Rectal smooth muscle tissue (tissue), 1 donor: ENCODE results near the gene PLCD3.

ENCODE experiments used
- H3K27ac ChIP-seq: one replicate; pipeline ENCODE4 v1.7.0; 2013; ENCODE audit warnings: low read depth, low read length, inconsistent platforms
- H3K27me3 ChIP-seq: one replicate; pipeline ENCODE4 v1.7.0; 2013; ENCODE audit warnings: low read length; ENCODE audit not compliant: control insufficient read depth, insufficient read depth
- H3K36me3 ChIP-seq: one replicate; pipeline ENCODE4 v1.7.0; 2013; ENCODE audit warnings: low read length; ENCODE audit not compliant: control insufficient read depth, insufficient read depth
- H3K4me1 ChIP-seq: one replicate; pipeline ENCODE4 v1.7.0; 2013; ENCODE audit warnings: low read length; ENCODE audit not compliant: control insufficient read depth, insufficient read depth
- H3K4me3 ChIP-seq: one replicate; pipeline ENCODE4 v1.7.0; 2013; ENCODE audit warnings: low read length
- H3K9ac ChIP-seq: one replicate; pipeline ENCODE4 v1.7.0; 2013; ENCODE audit warnings: low read length

The PLCD3 gene

DNA sequence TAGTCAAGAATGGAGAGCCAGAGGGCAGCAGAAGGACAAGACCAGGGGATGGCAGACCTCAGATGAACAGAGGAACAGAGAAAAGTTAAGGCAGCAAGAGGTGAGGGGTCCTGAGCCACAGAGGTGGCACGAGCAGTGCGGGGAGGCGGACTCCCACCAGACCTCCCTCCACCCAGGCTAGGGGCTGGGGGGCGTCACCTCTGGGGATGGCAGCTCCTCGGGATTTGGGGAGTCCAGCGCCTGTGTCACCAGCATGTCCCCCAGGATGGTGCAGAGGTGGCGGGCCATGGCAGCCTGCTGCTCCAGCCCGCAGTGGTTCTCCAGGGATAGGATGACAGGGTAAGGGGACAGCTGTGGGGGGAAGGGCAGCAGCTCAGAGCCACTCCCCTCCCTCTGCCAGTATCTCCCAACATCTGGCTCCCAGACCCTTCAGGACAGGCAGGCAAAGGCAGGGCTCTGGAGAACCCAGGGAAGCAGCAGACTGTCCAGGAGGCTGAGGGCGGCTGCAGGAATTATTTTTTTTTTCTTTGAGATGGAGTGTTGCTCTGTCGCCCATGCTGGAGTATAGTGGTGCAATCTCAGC, 15.8 kb downstream of the PLCD3 start:
- no peak overlapping the region for H3K9ac ChIP-seq
- H3K4me3 ChIP-seq, result no peak overlapping the region
- H3K4me1 ChIP-seq, result peaks cover under 1% of the 10 kb centered on the region
- peaks cover 26% of the 10 kb centered on the region for H3K36me3 ChIP-seq
- no peaks in the 10 kb centered on the region for H3K27me3 ChIP-seq
- H3K27ac ChIP-seq, result no peak overlapping the region

DNA sequence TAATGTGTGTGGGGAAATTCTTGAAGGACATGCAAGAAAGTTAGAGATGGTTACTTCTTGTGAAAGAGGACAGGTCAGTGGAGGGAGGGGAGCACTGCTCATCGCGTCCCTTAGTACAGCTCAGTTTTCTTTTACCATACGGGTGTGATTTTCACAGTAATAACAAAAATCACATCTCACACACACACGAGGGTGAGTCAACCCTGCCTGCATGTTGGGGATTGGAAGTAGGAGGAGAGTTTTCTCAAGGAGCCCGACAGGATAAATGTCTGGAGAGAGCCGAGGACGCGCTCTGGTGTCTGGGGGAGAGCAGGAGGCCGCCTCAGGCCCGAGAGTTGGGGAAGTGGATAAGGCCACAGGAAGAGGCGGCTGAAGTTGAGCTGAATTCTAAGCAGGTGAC, 16.4 kb downstream of the PLCD3 start:
- Histone ChIP-seq H3K4me3 (no peak overlapping the region), H3K27me3 (no peaks in the 10 kb centered on the region), H3K4me1 (peaks cover 7% of the 10 kb centered on the region), H3K9ac (no peak overlapping the region), H3K27ac (no peak overlapping the region), H3K36me3 (peaks cover 26% of the 10 kb centered on the region)

DNA sequence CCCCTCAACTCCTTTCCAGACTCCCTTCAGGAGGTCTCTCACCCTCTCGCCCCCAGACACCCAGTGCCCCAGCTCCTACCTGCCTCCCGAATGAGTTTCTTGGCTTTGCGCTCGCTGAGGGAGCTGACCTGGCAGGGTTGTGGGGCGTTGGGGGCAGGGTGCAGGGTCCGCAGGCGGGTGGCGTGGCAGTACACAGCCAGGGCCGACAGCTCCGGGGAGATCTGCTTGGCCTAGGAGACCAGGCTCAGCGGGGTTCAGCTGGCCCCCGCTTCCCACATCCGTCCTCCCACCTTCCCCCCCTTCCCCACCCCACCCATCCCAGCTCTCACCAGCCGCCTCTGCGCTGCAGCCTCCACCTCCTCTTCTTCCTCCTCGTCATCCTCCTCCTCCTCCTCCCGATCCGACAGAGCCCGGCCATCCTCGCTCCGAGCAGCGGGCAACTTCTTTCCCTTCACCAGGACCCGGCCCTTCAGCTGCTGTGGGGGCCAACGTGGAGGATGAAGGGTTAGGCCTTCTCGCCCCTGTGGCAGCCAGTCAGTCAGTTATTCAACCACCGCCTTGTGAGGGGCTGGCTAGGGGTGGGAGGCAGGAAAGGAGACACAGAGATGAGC, 17.2 kb downstream of the PLCD3 start:
- Histone ChIP-seq H3K27ac (no peak overlapping the region), H3K9ac (no peak overlapping the region), H3K4me3 (no peak overlapping the region), H3K27me3 (no peaks in the 10 kb centered on the region), H3K36me3 (peaks cover 26% of the 10 kb centered on the region), H3K4me1 (peaks cover 13% of the 10 kb centered on the region)

DNA sequence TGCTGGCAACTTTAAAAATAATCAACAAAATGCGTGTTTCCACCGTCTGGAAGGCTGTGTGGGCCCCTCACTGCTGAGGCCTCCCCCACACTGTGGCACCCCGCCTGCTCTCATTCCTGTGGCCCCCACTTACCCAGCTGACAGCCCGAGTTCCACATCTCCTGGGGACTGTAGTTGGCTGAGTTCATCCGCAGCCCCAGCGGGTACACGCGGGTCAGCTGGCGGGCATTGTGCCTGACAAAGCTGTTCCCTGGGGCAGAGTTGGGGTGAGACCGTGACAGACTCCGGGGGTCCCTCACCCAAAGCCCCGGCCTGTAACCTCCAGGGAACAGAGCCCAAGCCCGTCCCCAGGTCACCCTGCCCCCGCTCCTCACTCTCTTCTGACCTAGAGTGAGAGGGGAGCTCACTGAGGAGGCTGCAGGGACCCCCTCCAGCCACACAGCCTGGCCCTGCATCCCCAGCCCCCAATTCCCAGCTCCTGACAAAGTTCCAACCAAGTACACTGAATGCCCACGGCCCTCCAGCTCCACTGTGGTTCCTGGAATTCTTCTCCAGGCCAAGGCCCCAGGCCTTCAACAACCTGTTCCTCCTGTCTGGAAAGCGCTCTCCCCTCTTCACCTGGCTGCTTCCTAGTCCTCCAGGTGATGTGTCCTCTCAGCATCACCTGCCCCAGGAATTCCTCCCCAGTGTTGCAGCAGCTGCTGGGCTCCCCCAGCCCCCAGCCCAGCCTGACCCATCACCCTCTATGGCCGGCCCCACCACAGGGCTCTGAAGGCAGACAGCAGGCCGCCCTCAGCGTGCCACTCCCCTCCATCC, 18.0 kb downstream of the PLCD3 start:
- H3K36me3 ChIP-seq, result peaks cover 26% of the 10 kb centered on the region
- no peak overlapping the region for H3K27ac ChIP-seq
- H3K27me3 ChIP-seq, result no peaks in the 10 kb centered on the region
- H3K9ac ChIP-seq, result no peak overlapping the region
- H3K4me1 ChIP-seq, result peaks cover 13% of the 10 kb centered on the region
- H3K4me3 ChIP-seq, result no peak overlapping the region

DNA sequence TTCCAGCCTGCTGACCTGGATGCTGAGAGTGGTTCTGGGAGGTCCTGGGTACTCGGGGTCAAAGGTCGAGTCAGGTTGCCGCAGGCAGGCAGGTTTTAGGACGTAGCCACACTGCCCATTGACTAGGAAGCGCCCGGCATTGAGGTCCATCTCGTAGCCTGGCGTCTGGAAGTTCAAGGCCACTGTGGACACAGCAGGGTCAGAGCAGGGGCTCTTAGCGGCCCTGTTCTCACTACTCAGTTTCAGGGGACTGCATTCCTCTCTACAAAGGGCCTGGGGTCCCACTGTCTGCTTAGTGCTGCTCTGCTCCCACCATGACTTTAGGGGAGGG, 18.9 kb downstream of the PLCD3 start:
- peaks cover 13% of the 10 kb centered on the region for H3K4me1 ChIP-seq
- no peaks in the 10 kb centered on the region for H3K27me3 ChIP-seq
- H3K27ac ChIP-seq, result no peak overlapping the region
- H3K4me3 ChIP-seq, result no peak overlapping the region
- peaks cover 25% of the 10 kb centered on the region for H3K36me3 ChIP-seq
- no peak overlapping the region for H3K9ac ChIP-seq

DNA sequence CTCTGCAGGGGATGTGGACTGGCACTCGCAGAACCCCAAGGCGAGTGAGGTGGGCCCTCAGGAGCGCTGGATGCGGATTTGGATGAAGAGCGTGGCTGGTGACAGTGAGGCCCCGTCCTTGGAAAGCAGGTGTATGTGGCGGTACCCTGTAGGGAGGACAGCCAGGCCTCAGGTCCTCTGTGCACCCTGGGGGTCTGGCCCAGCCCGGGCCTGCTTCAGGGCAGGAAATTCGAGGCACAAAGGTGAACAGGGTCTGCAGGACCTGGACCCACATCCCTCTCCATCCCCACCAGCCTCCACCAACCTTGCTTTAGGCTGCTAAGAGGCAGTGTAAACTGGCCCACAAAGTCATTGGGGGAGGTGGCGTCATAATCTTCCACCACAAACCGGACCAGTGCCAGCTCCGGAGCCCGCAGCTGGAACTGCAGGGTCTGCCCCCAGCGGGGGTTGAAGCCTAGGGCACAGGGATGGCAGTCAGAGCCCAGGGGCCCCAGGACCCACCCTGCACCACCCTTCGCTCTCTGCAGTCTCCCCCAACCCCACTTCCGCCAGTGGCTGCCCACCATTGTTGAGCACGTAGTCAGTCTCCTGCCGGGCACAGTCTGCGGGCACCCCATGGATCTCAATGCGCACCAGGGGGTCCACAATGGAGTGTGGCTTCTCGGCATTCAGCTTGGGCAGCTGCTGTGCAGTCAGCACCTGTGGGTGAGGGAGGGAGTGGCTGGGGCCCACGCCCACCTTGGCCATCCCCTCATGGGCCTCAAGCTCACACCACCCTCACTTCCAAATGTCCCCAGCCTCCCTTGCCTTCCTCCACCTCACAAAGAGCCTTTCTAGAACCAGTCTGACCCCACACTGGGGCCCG, 19.5 kb downstream of the PLCD3 start:
- no peaks in the 10 kb centered on the region for H3K27me3 ChIP-seq
- H3K27ac ChIP-seq, result peak overlapping the region; percentile 89
- peaks cover 13% of the 10 kb centered on the region for H3K4me1 ChIP-seq
- no peak overlapping the region for H3K4me3 ChIP-seq
- no peak overlapping the region for H3K9ac ChIP-seq
- H3K36me3 ChIP-seq, result peaks cover 22% of the 10 kb centered on the region

DNA sequence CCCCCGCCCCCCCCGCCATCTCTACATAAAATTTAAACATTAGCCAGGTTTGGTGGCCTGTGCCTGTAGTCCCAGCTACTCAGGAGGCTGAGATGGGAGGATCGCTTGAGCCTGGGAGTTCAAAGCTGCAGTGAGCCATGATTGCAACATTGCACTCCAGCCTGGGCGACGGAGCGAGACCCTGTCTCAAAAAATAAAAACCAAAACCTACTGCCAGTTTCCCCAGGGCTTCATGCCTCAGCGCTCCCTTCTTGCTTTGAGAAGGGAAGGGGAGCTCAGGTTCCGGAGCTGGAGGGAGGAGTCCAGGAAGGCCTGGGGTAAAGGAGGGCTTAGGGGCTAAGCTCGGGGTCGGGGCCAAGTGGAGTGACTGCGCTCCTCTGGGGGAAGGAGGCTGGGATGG, 20.5 kb downstream of the PLCD3 start:
- Histone ChIP-seq H3K36me3 (peaks cover 20% of the 10 kb centered on the region), H3K4me3 (no peak overlapping the region), H3K4me1 (peaks cover 13% of the 10 kb centered on the region)

DNA sequence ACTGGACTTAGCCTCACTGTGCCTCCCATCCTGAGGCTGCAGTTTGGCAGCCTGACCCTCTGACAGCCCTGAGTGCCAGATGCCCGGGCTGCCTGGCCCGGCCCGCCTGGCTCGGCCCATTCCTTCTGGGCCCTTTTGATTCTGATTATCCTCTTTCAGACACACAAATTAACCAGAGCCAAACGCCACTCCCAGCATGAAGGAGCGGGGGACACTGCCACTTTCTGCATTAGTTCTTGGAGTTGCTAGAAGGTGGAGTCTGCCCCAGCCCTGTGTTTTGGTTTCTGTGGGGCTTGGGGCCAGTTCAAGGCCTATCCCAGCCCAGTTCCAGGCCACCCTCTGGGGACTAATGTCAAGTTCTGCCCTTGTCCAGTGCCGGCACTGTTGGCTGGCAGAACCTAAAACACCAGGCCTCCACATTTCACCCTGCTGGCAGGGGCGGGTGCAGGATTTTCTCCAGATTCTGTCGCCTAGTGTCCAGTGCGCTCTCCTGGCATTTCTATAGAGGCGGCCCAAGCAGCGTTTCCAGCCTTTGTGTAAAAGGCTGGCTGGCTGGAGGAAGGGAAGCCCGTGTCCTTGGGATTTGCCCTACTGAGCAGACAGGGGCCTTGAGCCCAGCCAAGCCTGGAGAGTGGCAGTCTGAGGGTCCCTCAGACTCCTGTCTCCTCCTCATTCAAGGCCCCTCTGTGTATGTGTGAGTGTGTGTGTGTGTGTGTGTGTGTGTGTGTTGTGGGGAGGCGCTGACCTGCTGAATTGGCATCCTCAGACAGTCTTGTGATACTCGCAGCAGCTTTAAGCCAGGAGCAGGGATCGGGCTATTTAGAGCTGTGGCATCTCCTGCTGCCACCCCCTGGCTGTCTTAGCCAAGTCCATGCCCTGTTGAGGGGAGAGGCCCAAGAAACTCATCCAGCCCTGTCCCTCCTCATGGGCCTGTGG, 21.4 kb downstream of the PLCD3 start:
- Histone ChIP-seq H3K4me3 (no peak overlapping the region), H3K27me3 (no peaks in the 10 kb centered on the region), H3K4me1 (peaks cover 13% of the 10 kb centered on the region), H3K9ac (no peak overlapping the region), H3K27ac (peak overlapping the region; percentile 89), H3K36me3 (peaks cover 14% of the 10 kb centered on the region)

More for the DNA sequence above, 20.5 kb downstream of the PLCD3 start:
- Histone ChIP-seq H3K27me3 (no peaks in the 10 kb centered on the region), H3K27ac (peak overlapping the region; percentile 89), H3K9ac (no peak overlapping the region)

DNA sequence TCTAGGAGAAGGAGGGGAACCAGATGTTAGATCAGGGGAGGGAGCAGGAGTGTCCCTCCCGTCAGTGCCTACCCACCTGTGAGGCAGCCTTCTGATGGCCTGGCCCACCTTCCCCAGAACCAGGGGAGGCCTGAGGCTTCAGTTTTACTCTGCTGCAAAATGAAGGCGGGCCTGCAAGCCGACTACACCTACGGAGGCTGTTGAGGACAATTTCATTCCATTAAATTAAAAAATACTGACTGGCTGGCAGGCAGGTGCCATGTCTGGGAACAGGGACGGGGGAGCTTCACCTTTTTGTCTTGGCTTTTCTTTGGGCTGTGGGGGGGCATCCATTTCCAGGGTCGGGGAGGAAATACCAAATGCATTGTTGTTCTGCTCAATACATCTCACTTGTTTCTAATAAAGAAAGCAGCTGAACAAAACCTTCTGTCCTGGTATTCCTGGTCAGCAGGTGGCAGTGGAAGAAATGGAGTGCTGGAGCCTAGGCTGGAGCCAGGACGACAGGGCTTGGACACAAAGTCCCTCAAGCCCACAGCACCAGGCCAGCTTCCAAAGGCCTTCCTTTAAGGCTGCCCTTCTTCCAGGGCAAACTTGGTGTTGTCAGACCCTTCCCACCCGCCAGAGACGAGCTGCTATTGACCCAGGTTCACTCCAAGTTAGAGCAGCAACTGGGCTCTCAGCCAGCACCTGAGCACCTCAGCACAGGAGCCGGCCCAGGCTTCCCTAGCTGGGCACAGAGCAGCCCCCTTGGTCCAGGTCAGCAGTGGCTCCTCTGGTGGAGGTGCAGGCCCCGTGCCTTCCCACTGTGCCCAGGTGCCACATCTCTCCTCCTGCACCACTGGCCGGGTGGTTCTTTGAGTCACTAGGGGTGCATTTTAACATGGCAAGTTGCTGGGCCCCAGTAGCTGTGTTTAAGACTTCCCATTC, 23.5 kb downstream of the PLCD3 start:
- Histone ChIP-seq H3K36me3 (peaks cover 29% of the 10 kb centered on the region), H3K4me1 (peaks cover 13% of the 10 kb centered on the region)

DNA sequence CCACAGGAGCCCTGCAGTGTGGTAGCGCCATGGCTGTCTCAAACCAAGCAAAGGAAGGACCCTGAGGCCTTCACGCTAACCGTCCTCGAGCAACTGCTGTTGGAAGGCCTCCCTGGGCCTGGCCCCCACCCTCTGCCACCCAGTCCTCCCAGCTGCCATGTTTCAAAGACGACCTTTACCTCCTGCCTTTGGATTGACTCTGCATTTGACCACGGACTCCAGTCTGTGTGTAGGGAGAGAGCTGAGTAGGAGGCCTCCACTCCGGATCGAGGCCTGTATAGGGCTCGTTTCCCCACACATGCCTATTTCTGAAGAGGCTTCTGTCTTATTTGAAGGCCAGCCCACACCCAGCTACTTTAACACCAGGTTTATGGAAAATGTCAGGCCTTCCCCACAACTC, 24.3 kb downstream of the PLCD3 start:
- Histone ChIP-seq H3K36me3 (peaks cover 29% of the 10 kb centered on the region), H3K27ac (no peak overlapping the region), H3K9ac (no peak overlapping the region), H3K4me3 (no peak overlapping the region), H3K27me3 (no peaks in the 10 kb centered on the region), H3K4me1 (peaks cover 13% of the 10 kb centered on the region)

More for the DNA sequence above, 23.5 kb downstream of the PLCD3 start:
- no peak overlapping the region for H3K4me3 ChIP-seq
- H3K27ac ChIP-seq, result no peak overlapping the region
- no peak overlapping the region for H3K9ac ChIP-seq
- no peaks in the 10 kb centered on the region for H3K27me3 ChIP-seq
